GM12875 (cell line): ENCODE measurements around the gene UBP1.
"Not testable (repeated sequence)": the region's sequence is repeated elsewhere in the genome, so short reads cannot be mapped to it uniquely, and the experiment has no call there.

Source experiments
- H3K4me3 ChIP-seq: one replicate; pipeline ENCODE4 v1.5.1; 2011; ENCODE audit warnings: low read depth, low read length, control low read depth
- CTCF ChIP-seq: IDR thresholded peaks from 2 replicates; pipeline ENCODE4 v1.5.1; 2011; ENCODE audit warnings: low read depth, mild to moderate bottlenecking, control low read depth, inconsistent platforms, low read length, moderate library complexity, borderline replicate concordance; ENCODE audit not compliant: insufficient read depth

UBP1 gene

GRCh38 chr3:33360136-33360825, 79.9 kb downstream of the UBP1 start:
- no peak overlapping the region for H3K4me3 ChIP-seq

GRCh38 chr3:33358172-33358781, 81.9 kb downstream of the UBP1 start:
- no peak for TF ChIP-seq CTCF
- no peak overlapping the region for H3K4me3 ChIP-seq

More at GRCh38 chr3:33360136-33360825, 79.9 kb downstream of the UBP1 start:
- no peak for TF ChIP-seq CTCF

GRCh38 chr3:33355611-33356010, 84.6 kb downstream of the UBP1 start:
- no peak overlapping the region for H3K4me3 ChIP-seq
- TF ChIP-seq CTCF, result no peak

- TF ChIP-seq CTCF, result no peak
- no peak overlapping the region for H3K4me3 ChIP-seq
Measured at GRCh38 chr3:33339758-33340157, 100.4 kb downstream of the UBP1 start.

GRCh38 chr3:33338936-33339465, 101.2 kb downstream of the UBP1 start:
- not testable (repeated sequence) for H3K4me3 ChIP-seq
